ENCODE results near the gene CTU2.

DNA sequence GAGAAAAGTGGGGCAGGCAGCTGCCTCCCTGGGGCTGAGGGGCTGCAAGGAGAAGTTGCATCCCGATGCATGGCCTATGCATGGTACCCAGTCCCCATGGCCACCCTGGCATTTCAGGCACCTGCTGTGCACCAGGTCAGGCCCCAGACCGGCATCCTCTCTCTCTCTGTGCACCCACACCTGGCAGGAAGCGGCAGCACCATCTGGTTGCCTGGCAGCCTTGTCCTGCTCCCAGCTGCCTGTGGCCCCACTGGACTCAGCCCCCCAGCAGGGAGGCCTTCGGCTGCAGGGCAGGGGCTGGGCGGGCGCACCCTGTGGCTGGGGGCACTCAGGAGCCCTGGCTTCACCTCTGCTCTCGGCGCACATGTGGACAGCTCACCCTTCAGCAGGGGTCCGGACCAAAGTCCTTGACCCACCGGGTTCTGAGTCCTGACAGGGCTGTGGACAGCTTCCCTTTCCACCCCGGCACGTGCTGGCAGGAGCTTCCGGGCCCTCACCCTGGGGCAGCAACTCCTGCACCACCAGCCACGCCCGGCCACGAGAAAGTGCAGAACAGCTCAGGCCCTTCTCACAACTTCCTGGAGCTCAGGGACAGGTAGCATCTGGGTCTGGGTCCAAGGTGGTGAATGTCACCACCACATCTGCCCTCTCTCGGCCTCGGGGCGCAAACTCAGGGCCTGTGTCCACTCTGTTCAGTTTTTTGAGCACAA is 36.7 kb downstream of the CTU2 start:
- no peak for TF ChIP-seq POLR2A (IDR thresholded peaks at IDR 0.05; ENCODE audit: low read depth, low read length)
- TF ChIP-seq POLR2AphosphoS5 (IDR thresholded peaks at IDR 0.05; ENCODE audit: low read depth, low read length): no peak
